GM23338 (cell line): ENCODE measurements around the gene MYH7. TPM values are rescaled to one million over a fixed set of nuclear protein-coding genes. Genes with fewer than 3 reads are reported as not detected.

Experiments used
- ATAC-seq: fragments of 200-7000 bp; cut with Tn5 transposase; 3 replicates; pipeline ENCODE4 v1.9.1; 2020
- DNase-seq: peaks from one replicate; pipeline ENCODE4 v3.0.0-alpha.2; 2015; ENCODE audit warnings: low spot score
- H2AFZ ChIP-seq: fragments of 200-600 bp; sonication (generic); 2 replicates; pipeline ENCODE4 v1.8.0; 2016; ENCODE audit warnings: antibody characterized with exemption, mild to moderate bottlenecking, moderate library complexity
- H3F3A ChIP-seq: fragments of 200-600 bp; sonication (generic); replicated peaks from 2 replicates; pipeline ENCODE4 v1.8.0; 2017; ENCODE audit warnings: antibody characterized with exemption, mixed run types, low read depth
- H3K27ac ChIP-seq: fragments of 200-600 bp; sonication (generic); 2 replicates; pipeline ENCODE4 v1.6.1; 2016; ENCODE audit warnings: low read depth
- H3K27me3 ChIP-seq: fragments of 200-600 bp; sonication (generic); 2 replicates; pipeline ENCODE4 v1.8.0; 2016; ENCODE audit warnings: mild to moderate bottlenecking, mixed run types, moderate library complexity; ENCODE audit not compliant: insufficient read depth
- H3K36me3 ChIP-seq: fragments of 200-600 bp; sonication (generic); 2 replicates; pipeline ENCODE4 v1.8.0; 2016; ENCODE audit warnings: mild to moderate bottlenecking; ENCODE audit not compliant: insufficient read depth
- H3K4me1 ChIP-seq: fragments of 200-600 bp; sonication (generic); 2 replicates; pipeline ENCODE4 v1.8.0; 2016; ENCODE audit warnings: mild to moderate bottlenecking, moderate library complexity; ENCODE audit not compliant: insufficient read depth
- H3K4me2 ChIP-seq: fragments of 200-600 bp; sonication (generic); 2 replicates; pipeline ENCODE4 v1.7.1; 2017; ENCODE audit warnings: mixed run types
- H3K4me3 ChIP-seq: fragments of 200-600 bp; sonication (generic); 2 replicates; pipeline ENCODE4 v1.6.1; 2016; ENCODE audit warnings: mixed run types
- H3K79me2 ChIP-seq: fragments of 200-600 bp; sonication (generic); replicated peaks from 2 replicates; pipeline ENCODE4 v1.8.0; 2017; ENCODE audit warnings: mild to moderate bottlenecking; ENCODE audit not compliant: insufficient read depth
- H3K9me2 ChIP-seq: fragments of 200-600 bp; sonication (generic); 2 replicates; pipeline ENCODE4 v1.8.0; 2017; ENCODE audit not compliant: insufficient read depth
- H4K20me1 ChIP-seq: fragments of 200-600 bp; sonication (generic); replicated peaks from 2 replicates; pipeline ENCODE4 v1.8.0; 2017; ENCODE audit warnings: mild to moderate bottlenecking; ENCODE audit not compliant: insufficient read depth
- H3K27ac Mint-ChIP-seq: 2 replicates; pipeline ENCODE4 v1.8.0; 2020; ENCODE audit warnings: inconsistent platforms, mild to moderate bottlenecking, moderate library complexity, mixed read lengths
- H3K27me3 Mint-ChIP-seq: 3 replicates; pipeline ENCODE4 v1.8.0; 2022; ENCODE audit warnings: low read depth, mild to moderate bottlenecking, moderate library complexity, mixed read lengths, inconsistent platforms; ENCODE audit not compliant: insufficient read depth, poor library complexity
- H3K36me3 Mint-ChIP-seq: 3 replicates; pipeline ENCODE4 v1.8.0; 2021; ENCODE audit warnings: low read depth, mild to moderate bottlenecking, inconsistent platforms, moderate library complexity, mixed read lengths
- H3K4me1 Mint-ChIP-seq: 3 replicates; pipeline ENCODE4 v1.8.0; 2020; ENCODE audit warnings: mild to moderate bottlenecking, inconsistent platforms, mixed read lengths
- H3K4me3 Mint-ChIP-seq: 3 replicates; pipeline ENCODE4 v1.8.0; 2021; ENCODE audit warnings: moderate library complexity, mild to moderate bottlenecking, inconsistent platforms, mixed read lengths
- H3K9me3 Mint-ChIP-seq: 3 replicates; pipeline ENCODE4 v1.8.0; 2020; ENCODE audit warnings: moderate library complexity, mild to moderate bottlenecking, inconsistent platforms, mixed read lengths
- EZH2 ChIP-seq: fragments of 200-600 bp; sonication (generic); IDR thresholded peaks from one replicate; pipeline ENCODE4 v1.8.0; 2017; ENCODE audit warnings: antibody characterized with exemption, mild to moderate bottlenecking, low read depth; ENCODE audit not compliant: unreplicated experiment
- EZH2phosphoT487 ChIP-seq: fragments of 200-600 bp; sonication (generic); IDR thresholded peaks from one replicate; pipeline ENCODE4 v1.8.1; 2018; ENCODE audit warnings: antibody characterized with exemption; ENCODE audit not compliant: unreplicated experiment
- POLR2AphosphoS5 ChIP-seq: IDR thresholded peaks from 2 replicates; pipeline ENCODE4 v1.6.1; 2016; ENCODE audit warnings: antibody characterized with exemption, low read depth
- STAT1 ChIP-seq: IDR thresholded peaks from one replicate; pipeline ENCODE4 v1.6.1; 2016; ENCODE audit warnings: antibody characterized with exemption; ENCODE audit not compliant: unreplicated experiment
- ZNF114 ChIP-seq: fragments of 250-450 bp; sonication (Bioruptor Pico); IDR thresholded peaks from 2 replicates; pipeline ENCODE4 v1.5.0; 2020; ENCODE audit warnings: mild to moderate bottlenecking, moderate library complexity
- polyA plus RNA-seq: library from polyadenylated mRNA; unstranded; fragments of >200 nt; fragmentation: Nextera tagmentation; extraction: Ambion mirVana; gene quantifications from 2 replicates; pipeline ENCODE4 v1.2.1, GENCODE V29; 2016
- total RNA-seq: library from RNA; depleted of rRNA; stranded (reverse); fragments of >200 nt; shearing (Covaris generic); gene quantifications from 2 replicates; pipeline ENCODE4 v1.2.3, GENCODE V29; 2014
- TF ChIP-seq, protein P1 (sequence below), 2 experiments: fragments of 200-600 bp in 1 of 2; sonication (generic) in 1 of 2; conservative IDR thresholded peaks; 2 replicates each; pipeline versions ENCODE4 v1.5.1 to v1.6.1; 2016 to 2017; ENCODE audit warnings: antibody characterized with exemption in 2 of 2, low read depth in 2 of 2, mild to moderate bottlenecking in 2 of 2, moderate library complexity in 1 of 2
- TF ChIP-seq, protein P2 (sequence below): IDR thresholded peaks from 2 replicates; pipeline ENCODE4 v1.6.1; 2016; ENCODE audit warnings: antibody characterized with exemption

The MYH7 gene
- total and polyA plus RNA-seq, 2 experiments from 2014 or later: not detected

DNA sequence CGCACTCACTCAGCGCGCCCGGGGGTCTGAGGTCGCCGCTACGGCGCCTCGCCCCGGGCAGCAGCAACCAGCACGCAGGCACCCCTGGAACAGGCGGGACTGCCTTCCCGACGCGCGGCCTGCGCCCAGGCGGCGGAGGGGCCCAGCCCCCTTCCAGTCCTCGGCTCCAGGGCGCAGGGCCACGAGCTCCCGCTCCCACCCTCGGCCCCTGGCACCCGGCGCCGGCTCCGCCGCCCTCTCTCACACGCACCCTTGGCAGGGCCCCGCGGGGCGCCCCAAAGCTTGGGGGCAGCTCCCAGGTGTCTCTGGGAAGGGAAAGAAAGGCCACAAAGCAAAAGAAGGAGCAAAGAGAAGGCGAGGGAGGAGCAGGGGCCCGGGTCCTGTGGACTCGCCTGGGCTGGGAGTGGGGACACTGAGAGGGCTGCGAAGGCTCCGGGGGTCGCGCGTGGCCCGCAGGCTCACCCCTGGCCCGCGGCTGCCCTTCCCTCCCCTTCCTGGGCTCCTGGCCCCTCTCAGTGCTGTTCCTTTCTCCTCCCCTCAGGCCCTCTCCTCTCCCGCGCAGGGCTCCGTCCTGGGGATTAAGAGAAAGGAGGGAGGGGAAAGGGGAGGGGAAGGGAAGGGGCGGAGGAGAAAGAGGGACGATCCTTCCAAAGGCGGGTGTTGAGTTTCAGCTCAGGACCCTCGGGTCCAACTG is 69.6 kb downstream of the MYH7 start:
- H3K27me3 ChIP-seq: peaks cover 37% of the 10 kb centered on the region
- ATAC-seq (peak; percentile 78), DNase-seq (peak; percentile 93)
- H3K27ac Mint-ChIP-seq: no peak overlapping the region
- peaks cover 4% of the 10 kb centered on the region; the same call in 1 of the 2 replicates for H3K9me2 ChIP-seq
- peaks cover 36% of the 10 kb centered on the region for H3K27me3 Mint-ChIP-seq
- H3K27ac ChIP-seq: peak overlapping the region; percentile 78; the same call in 1 of the 2 replicates
- peak overlapping the region; percentile 87 for H3K4me3 ChIP-seq
- H2AFZ ChIP-seq: peak overlapping the region; percentile 63; the same call in 1 of the 2 replicates
- peaks cover 6% of the 10 kb centered on the region; the same call in 1 of the 2 replicates for H3K79me2 ChIP-seq
- no peaks in the 10 kb centered on the region for H3K36me3 ChIP-seq
- peaks cover 18% of the 10 kb centered on the region for H3F3A ChIP-seq
- peaks cover 3% of the 10 kb centered on the region; the same call in 1 of the 2 replicates for H4K20me1 ChIP-seq
- H3K36me3 Mint-ChIP-seq: peaks cover 11% of the 10 kb centered on the region
- H3K4me2 ChIP-seq: peak overlapping the region; percentile 97
- peaks cover 41% of the 10 kb centered on the region for H3K4me1 Mint-ChIP-seq
- peak overlapping the region; percentile 78 for H3K4me3 Mint-ChIP-seq
- no peaks in the 10 kb centered on the region; the same call in 2 of the 3 replicates for H3K9me3 Mint-ChIP-seq
- TF ChIP-seq STAT1: no peak
- TF ChIP-seq POLR2AphosphoS5: peak; percentile 97
- TF ChIP-seq EZH2: peak; percentile 39
- peaks cover 30% of the 10 kb centered on the region for H3K4me1 ChIP-seq

DNA sequence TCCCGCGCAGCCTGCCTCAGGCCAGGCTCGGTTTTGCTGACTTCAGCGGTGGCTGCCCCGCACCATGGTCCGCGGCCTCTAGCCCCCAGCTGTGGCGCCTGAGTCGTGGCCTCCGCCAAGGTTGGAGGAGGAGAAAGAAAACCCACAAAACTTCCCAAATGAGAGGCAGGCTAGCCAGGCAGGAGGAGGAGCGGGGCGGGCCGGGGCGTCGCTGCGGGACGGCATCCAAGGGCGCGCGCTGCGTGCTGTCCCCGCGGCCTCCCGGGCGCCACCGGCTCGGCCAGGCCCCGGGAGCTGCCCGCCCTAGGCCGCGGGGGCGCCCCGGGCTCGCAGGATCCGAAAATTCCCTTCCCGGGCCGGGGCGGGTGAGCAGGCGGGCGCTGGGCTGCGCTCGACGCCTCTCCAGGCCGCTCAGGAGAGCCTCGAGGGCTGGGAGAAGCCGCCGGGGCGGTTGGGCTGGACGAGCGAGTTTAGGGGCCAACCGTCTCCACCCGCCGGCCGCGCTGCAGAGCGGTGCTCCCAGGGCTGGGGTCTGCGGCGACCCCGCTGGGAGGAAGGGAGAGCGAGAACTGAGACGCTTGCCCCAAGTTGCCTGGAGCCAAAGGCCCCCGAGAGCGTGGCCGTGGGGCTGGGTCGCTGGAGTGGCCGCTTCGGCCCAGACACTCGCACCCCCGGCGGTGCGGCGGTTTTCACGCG is 70.3 kb downstream of the MYH7 start, which contains the start of gene EFS:
Gene EFS (minus strand): TSS at position 137 of the 696 bp plus-strand sequence. CDS start 147 bp downstream, outside the sequence.
- peaks cover 37% of the 10 kb centered on the region for H3K27me3 Mint-ChIP-seq
- peaks cover 45% of the 10 kb centered on the region for H3K4me1 Mint-ChIP-seq
- H3K27ac Mint-ChIP-seq: 0 out of 2 replicates have a peak within 1 kb of the TSS, but pooled peaks have one; percentile 50
- Histone ChIP-seq H2AFZ (peak within 1 kb of the TSS; percentile 95), H3K4me1 (peaks cover 30% of the 10 kb centered on the region), H3K27me3 (peaks cover 37% of the 10 kb centered on the region), H3K27ac (peak within 1 kb of the TSS; percentile 78; the same call in 1 of the 2 replicates), H3F3A (peaks cover 18% of the 10 kb centered on the region), H3K79me2 (peaks cover 6% of the 10 kb centered on the region; the same call in 1 of the 2 replicates), H4K20me1 (peaks cover 3% of the 10 kb centered on the region; the same call in 1 of the 2 replicates), H3K4me3 (peak within 1 kb of the TSS; percentile 87), H3K36me3 (no peaks in the 10 kb centered on the region), H3K9me2 (peaks cover 4% of the 10 kb centered on the region; the same call in 1 of the 2 replicates), H3K4me2 (peak within 1 kb of the TSS; percentile 97)
- H3K36me3 Mint-ChIP-seq: peaks cover 17% of the 10 kb centered on the region
- peak within 1 kb of the TSS; percentile 90 for H3K4me3 Mint-ChIP-seq
- ATAC-seq (peak; percentile 17), DNase-seq (peak; percentile 70)
- no peaks in the 10 kb centered on the region; the same call in 2 of the 3 replicates for H3K9me3 Mint-ChIP-seq
- TF ChIP-seq EZH2 (peak; percentile 7), EZH2phosphoT487 (no peak)

DNA sequence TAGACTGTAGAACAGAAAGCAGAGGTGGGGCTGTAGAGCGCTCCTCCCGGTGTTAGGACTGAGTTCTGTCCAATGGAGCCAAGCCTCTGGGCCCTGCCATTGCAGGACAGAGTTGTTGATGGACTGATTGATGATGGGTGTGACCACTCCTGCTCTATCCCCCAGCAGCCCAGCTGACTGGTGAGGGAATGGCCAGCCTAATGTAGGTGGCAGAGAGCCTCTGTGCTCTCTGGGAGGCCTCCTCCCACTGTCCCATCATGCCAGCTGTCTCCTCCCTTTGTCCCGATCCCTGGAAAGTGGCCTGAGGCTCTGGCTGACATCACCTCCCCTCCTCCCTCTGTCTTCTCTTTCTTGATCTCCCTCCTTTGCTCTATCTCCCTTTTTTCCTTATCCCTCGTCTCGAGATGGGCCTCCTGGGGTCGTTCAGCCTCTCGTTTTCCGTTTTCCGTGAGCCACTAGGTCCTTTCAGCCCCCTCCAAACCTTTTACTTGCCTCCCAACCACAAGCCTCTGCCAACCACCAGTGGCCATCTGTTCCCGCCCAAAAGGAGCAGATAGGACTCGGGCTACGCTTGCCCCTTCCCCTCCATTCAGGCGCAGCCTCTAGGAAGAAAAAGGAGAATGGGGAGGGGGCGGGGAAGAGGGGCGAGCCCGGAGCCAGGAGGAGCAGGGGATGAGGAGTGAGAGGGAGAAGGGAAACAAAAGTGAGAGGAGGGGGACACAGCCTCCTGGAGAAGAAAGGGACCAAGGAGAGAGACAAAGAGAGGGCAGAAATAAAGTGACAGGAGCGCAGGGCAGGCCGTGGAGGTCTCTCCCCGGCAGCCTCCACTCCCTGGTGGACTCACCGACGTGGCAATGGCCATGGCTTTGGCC is 71.1 kb downstream of the MYH7 start:
- no peaks in the 10 kb centered on the region; the same call in 2 of the 3 replicates for H3K9me3 Mint-ChIP-seq
- ATAC-seq: peak; percentile 5
- peaks cover 37% of the 10 kb centered on the region for H3K27me3 Mint-ChIP-seq
- peaks cover 45% of the 10 kb centered on the region for H3K4me1 Mint-ChIP-seq
- Histone ChIP-seq H3F3A (peaks cover 18% of the 10 kb centered on the region), H3K9me2 (peaks cover 4% of the 10 kb centered on the region; the same call in 1 of the 2 replicates), H3K27ac (0 out of 2 replicates have a peak overlapping the region, but pooled peaks have one; percentile 70), H4K20me1 (peaks cover 3% of the 10 kb centered on the region; the same call in 1 of the 2 replicates), H3K36me3 (no peaks in the 10 kb centered on the region), H3K79me2 (peaks cover 6% of the 10 kb centered on the region; the same call in 1 of the 2 replicates), H3K4me1 (peaks cover 30% of the 10 kb centered on the region), H3K27me3 (peaks cover 37% of the 10 kb centered on the region), H3K4me3 (peak overlapping the region; percentile 87), H2AFZ (peak overlapping the region; percentile 95; the same call in 1 of the 2 replicates), H3K4me2 (peak overlapping the region; percentile 97)
- DNase-seq: peak; percentile 79
- H3K27ac Mint-ChIP-seq: 0 out of 2 replicates have a peak overlapping the region, but pooled peaks have one; percentile 50
- TF ChIP-seq, protein P1, sequence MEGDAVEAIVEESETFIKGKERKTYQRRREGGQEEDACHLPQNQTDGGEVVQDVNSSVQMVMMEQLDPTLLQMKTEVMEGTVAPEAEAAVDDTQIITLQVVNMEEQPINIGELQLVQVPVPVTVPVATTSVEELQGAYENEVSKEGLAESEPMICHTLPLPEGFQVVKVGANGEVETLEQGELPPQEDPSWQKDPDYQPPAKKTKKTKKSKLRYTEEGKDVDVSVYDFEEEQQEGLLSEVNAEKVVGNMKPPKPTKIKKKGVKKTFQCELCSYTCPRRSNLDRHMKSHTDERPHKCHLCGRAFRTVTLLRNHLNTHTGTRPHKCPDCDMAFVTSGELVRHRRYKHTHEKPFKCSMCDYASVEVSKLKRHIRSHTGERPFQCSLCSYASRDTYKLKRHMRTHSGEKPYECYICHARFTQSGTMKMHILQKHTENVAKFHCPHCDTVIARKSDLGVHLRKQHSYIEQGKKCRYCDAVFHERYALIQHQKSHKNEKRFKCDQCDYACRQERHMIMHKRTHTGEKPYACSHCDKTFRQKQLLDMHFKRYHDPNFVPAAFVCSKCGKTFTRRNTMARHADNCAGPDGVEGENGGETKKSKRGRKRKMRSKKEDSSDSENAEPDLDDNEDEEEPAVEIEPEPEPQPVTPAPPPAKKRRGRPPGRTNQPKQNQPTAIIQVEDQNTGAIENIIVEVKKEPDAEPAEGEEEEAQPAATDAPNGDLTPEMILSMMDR (conservative IDR thresholded peaks at IDR 0.05; ENCODE audit: low read depth in 2 of 2): no peak
- TF ChIP-seq EZH2: peak; percentile 22
- TF ChIP-seq, protein P2, sequence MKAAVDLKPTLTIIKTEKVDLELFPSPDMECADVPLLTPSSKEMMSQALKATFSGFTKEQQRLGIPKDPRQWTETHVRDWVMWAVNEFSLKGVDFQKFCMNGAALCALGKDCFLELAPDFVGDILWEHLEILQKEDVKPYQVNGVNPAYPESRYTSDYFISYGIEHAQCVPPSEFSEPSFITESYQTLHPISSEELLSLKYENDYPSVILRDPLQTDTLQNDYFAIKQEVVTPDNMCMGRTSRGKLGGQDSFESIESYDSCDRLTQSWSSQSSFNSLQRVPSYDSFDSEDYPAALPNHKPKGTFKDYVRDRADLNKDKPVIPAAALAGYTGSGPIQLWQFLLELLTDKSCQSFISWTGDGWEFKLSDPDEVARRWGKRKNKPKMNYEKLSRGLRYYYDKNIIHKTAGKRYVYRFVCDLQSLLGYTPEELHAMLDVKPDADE: no peak
- 0 out of 2 replicates have a peak, but pooled peaks have one; percentile 24 for TF ChIP-seq POLR2AphosphoS5
- no peak for TF ChIP-seq ZNF114 (CRISPR knock-in tag)
- H3K36me3 Mint-ChIP-seq: peaks cover 19% of the 10 kb centered on the region
- H3K4me3 Mint-ChIP-seq: peak overlapping the region; percentile 90
